ENCODE measurements around the gene FAM228A.

The FAM228A gene

DNA sequence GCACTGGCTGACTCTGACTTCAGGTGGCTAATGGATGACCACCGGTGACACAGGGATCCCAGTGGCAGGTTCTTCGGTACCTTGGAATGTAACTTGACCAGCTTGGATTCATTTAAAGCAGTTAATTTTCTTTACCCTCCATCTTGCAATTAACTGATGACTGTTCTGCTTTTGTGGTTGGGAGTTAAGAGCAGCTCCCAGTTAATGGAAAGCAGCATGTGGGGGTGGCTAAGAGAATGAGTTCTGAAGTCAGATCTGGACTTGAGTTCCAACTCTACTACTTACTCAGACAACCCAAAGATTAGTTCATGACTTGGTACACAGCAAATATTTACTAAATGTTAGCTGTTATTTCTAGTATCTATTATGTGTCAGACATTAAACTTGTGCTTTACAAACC lies 58.5 kb downstream of the FAM228A start:
- Histone ChIP-seq H3K9me3 (ENCODE audit: insufficient read depth, low read length) (no peaks in the 10 kb centered on the region), H3K27ac (ENCODE audit: low read depth, low read length) (no peak overlapping the region), H4K20me1 (ENCODE audit: low read depth, low read length) (no peaks in the 10 kb centered on the region), H3F3A (ENCODE audit: insufficient read depth) (0 out of 2 replicates have a peak, but pooled peaks cover 5% of the 10 kb centered on the region), H3K27me3 (ENCODE audit: low read length) (no peaks in the 10 kb centered on the region), H3K4me2 (ENCODE audit: low read depth, low read length, poor library complexity, severe bottlenecking) (no peak overlapping the region), H3K9me2 (replicated peaks; ENCODE audit: insufficient read depth, low read length) (no peaks in the 10 kb centered on the region), H3K9ac (ENCODE audit: low read length) (no peak overlapping the region), H3K4me3 (ENCODE audit: insufficient read depth, low read length, poor library complexity, severe bottlenecking) (no peak overlapping the region), H3K79me2 (ENCODE audit: insufficient read depth, low read length) (no peaks in the 10 kb centered on the region), H2AFZ (ENCODE audit: low read depth, low read length, severe bottlenecking) (no peak overlapping the region), H3K36me3 (ENCODE audit: low read length) (no peaks in the 10 kb centered on the region)
- TF ChIP-seq, protein P1, sequence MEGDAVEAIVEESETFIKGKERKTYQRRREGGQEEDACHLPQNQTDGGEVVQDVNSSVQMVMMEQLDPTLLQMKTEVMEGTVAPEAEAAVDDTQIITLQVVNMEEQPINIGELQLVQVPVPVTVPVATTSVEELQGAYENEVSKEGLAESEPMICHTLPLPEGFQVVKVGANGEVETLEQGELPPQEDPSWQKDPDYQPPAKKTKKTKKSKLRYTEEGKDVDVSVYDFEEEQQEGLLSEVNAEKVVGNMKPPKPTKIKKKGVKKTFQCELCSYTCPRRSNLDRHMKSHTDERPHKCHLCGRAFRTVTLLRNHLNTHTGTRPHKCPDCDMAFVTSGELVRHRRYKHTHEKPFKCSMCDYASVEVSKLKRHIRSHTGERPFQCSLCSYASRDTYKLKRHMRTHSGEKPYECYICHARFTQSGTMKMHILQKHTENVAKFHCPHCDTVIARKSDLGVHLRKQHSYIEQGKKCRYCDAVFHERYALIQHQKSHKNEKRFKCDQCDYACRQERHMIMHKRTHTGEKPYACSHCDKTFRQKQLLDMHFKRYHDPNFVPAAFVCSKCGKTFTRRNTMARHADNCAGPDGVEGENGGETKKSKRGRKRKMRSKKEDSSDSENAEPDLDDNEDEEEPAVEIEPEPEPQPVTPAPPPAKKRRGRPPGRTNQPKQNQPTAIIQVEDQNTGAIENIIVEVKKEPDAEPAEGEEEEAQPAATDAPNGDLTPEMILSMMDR (IDR thresholded peaks at IDR 0.05; ENCODE audit: insufficient read depth, low read length, poor library complexity, severe bottlenecking) = no peak
- no peak for TF ChIP-seq EZH2phosphoT487 (conservative IDR thresholded peaks at IDR 0.05; ENCODE audit: low read length)

DNA sequence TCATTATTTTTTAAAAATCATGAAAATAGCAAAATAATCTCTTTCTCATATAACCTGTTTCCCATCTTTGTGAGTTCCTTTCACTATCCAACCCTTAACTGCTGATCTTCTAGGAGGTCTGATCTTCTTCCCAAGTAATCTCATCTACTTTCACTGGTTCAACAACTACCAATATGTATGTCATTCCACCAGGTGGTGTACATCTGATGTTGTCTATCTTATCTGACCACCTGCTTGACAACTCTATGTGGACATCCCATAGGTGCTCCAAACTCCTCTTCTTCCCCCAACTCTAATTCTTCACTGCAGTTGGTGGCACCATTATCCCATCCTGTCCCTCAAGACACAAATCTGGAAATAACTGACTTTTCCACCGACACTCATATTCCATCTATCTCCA lies 62.5 kb downstream of the FAM228A start:
- Histone ChIP-seq H3K9me2 (replicated peaks; ENCODE audit: insufficient read depth, low read length) (no peaks in the 10 kb centered on the region), H3F3A (ENCODE audit: insufficient read depth) (no peaks in the 10 kb centered on the region)

DNA sequence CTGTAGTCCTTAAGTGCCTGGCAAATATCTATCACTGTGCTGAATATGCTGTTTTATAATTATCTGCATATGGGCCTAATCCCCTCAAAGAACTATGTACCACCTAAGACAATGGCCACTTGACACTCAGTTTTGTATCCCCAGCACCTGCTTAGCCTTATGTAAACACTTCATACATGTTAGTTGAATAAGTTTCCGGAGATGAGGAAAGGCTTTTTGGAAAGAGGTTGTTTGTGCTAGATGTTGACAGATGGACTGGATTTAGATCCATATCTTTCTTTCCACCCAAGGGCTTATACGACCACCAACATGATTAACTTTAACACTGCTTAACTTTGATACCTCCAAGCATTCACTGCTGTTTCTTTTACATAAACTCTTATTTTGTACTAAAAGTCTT lies 63.3 kb downstream of the FAM228A start:
- Histone ChIP-seq H3K27ac (ENCODE audit: low read depth, low read length) (no peak overlapping the region), H3K79me2 (ENCODE audit: insufficient read depth, low read length) (no peaks in the 10 kb centered on the region), H3K9me2 (replicated peaks; ENCODE audit: insufficient read depth, low read length) (no peaks in the 10 kb centered on the region), H3K36me3 (ENCODE audit: low read length) (peaks cover 9% of the 10 kb centered on the region; the same call in 1 of the 2 replicates), H3K27me3 (ENCODE audit: low read length) (no peaks in the 10 kb centered on the region), H2AFZ (ENCODE audit: low read depth, low read length, severe bottlenecking) (no peak overlapping the region), H3F3A (ENCODE audit: insufficient read depth) (no peaks in the 10 kb centered on the region), H3K9ac (ENCODE audit: low read length) (no peak overlapping the region), H4K20me1 (ENCODE audit: low read depth, low read length) (no peaks in the 10 kb centered on the region), H3K9me3 (ENCODE audit: insufficient read depth, low read length) (no peaks in the 10 kb centered on the region), H3K4me2 (ENCODE audit: low read depth, low read length, poor library complexity, severe bottlenecking) (no peak overlapping the region), H3K4me3 (ENCODE audit: insufficient read depth, low read length, poor library complexity, severe bottlenecking) (no peak overlapping the region)
- no peak for TF ChIP-seq EZH2phosphoT487 (conservative IDR thresholded peaks at IDR 0.05; ENCODE audit: low read length)
- TF ChIP-seq, protein P1 (IDR thresholded peaks at IDR 0.05; ENCODE audit: insufficient read depth, low read length, poor library complexity, severe bottlenecking) = no peak

More for the DNA sequence above, 62.5 kb downstream of the FAM228A start:
- Histone ChIP-seq H3K9me3 (ENCODE audit: insufficient read depth, low read length) (no peaks in the 10 kb centered on the region), H3K4me3 (ENCODE audit: insufficient read depth, low read length, poor library complexity, severe bottlenecking) (no peak overlapping the region), H3K36me3 (ENCODE audit: low read length) (peaks cover 7% of the 10 kb centered on the region; the same call in 1 of the 2 replicates), H4K20me1 (ENCODE audit: low read depth, low read length) (no peaks in the 10 kb centered on the region), H3K27ac (ENCODE audit: low read depth, low read length) (no peak overlapping the region), H3K79me2 (ENCODE audit: insufficient read depth, low read length) (no peaks in the 10 kb centered on the region), H3K9ac (ENCODE audit: low read length) (no peak overlapping the region), H3K27me3 (ENCODE audit: low read length) (no peaks in the 10 kb centered on the region), H2AFZ (ENCODE audit: low read depth, low read length, severe bottlenecking) (no peak overlapping the region), H3K4me2 (ENCODE audit: low read depth, low read length, poor library complexity, severe bottlenecking) (no peak overlapping the region)
- no peak for TF ChIP-seq EZH2phosphoT487 (conservative IDR thresholded peaks at IDR 0.05; ENCODE audit: low read length)
- TF ChIP-seq, protein P1 (IDR thresholded peaks at IDR 0.05; ENCODE audit: insufficient read depth, low read length, poor library complexity, severe bottlenecking) = no peak

Data from SU-DHL-6 (cell line).